AML-193 (cell line): ENCODE measurements around the gene IFNL2.
"Not testable (repeated sequence)": the region's sequence is repeated elsewhere in the genome, so short reads cannot be mapped to it uniquely, and the experiment has no call there.

ENCODE experiments used
- DNase-seq, 2 experiments: peaks; one replicate each; lab custom pipeline; 2025; lab: John Stamatoyannopoulos, UW

IFNL2 gene

GRCh38 chr19:39297931-39298634, 29.9 kb downstream of the IFNL2 start:
- no peak for DNase-seq

- no peak for DNase-seq
These were observed 31.2 kb downstream of the IFNL2 start for GRCh38 chr19:39299404-39299803.

DNA sequence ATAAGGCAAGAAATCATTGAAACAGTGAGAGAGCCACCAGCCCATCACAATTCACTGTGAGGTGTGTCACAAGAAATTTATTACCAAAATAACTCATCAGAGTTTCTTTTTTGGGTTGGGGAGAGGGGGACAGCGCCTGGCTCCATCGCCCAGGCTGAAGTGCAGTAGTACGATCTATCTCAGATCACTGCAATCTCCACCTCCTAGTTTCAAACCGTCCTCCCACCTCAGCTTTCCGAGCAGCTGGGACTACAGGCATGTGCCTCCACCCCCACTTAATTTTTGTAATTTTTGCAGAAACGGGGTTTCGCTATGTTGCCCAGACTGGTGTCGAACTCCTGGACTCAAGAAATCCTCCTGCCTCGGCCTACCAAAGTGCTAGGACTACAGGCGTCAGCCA, 31.6 kb downstream of the IFNL2 start:
- DNase-seq: no peak

GRCh38 chr19:39301021-39301420, 32.8 kb downstream of the IFNL2 start:
- DNase-seq: no peak

- DNase-seq: no peak
These were observed 33.4 kb downstream of the IFNL2 start for GRCh38 chr19:39301562-39301961.

DNA sequence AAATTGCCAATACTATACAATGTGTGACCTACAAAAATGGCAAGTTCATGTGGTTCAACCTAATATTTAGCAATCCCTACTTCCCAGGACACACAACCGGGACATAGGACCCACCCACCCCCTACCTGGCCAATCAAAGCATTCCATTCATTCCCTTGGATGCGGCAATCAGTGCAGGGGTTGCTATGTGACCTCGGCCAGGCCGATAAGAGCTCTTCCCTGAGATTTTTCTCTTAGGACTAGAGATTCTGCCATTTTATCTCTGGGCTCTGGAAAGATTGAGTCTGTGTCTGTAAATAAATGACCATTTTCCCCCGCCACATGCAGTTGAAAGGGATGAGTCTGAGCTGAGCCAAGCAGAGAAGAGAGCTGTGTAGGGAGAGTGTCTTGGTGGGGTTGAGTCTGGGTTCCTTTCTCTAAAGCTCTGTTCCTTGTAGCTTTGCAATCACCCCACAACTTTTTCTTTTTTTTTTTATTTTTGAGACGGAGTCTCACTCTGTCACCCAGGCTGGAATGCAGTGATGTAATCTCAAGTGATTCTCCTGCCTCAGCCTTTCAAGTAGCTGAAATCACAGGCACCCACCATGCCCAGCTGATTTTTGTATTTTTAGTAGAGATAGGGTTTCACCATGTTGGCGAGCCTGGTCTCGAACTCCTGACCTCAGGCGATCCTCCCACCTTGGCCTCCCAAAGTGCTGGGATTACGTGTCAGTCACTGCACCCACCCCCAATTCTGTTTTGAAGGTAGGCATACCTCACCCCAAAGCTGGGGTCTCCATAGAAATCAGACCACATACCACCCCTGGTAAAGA, 35.4 kb downstream of the IFNL2 start:
- DNase-seq: no peak

GRCh38 chr19:39304185-39304513, 36.0 kb downstream of the IFNL2 start:
- no peak for DNase-seq

DNA sequence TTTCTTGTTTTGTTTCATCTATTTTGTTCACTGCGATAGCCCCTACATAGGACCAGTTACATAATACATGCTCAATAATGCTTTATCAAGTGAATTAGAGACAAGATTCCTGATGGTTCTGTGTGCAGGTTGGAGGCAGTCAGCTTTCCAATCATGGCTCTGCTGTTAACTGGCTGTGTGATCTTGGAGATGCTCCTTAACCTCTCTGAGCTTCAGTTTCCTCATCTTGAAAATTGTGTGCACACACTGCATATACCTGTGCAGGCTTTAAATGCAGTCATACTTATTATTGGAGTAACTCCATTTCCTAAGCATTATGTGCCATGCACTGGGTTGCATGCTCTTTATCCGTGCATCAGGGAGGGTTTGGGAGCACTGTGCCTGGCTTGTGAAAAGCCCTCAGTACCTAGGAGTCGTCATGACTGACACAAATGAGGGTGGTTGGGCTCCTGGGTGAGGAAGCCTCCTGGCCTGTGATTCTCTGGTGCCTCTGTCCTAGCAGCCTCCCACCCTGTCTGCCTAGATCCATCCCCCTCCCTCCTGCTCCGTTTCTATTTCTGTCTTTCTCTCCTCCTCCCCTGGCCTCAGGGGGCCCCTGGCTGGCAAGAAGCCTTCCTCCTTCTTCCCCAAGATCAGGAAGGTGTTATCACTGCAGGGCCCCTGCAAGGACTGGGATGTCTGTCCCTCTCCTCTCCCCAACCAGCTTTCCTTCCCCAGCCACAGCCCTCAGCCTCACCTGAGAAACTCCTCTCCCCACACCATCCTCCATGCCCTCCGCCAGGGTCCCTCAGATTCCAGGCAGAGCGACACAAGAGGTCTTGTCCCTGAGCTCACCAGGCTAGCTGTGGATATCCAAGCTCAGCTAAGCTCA, 36.7 kb downstream of the IFNL2 start:
- no peak for DNase-seq

- DNase-seq: no peak
These were observed 37.9 kb downstream of the IFNL2 start for GRCh38 chr19:39306075-39306474.

GRCh38 chr19:39307046-39307821, 39.0 kb downstream of the IFNL2 start:
- no peak for DNase-seq

DNA sequence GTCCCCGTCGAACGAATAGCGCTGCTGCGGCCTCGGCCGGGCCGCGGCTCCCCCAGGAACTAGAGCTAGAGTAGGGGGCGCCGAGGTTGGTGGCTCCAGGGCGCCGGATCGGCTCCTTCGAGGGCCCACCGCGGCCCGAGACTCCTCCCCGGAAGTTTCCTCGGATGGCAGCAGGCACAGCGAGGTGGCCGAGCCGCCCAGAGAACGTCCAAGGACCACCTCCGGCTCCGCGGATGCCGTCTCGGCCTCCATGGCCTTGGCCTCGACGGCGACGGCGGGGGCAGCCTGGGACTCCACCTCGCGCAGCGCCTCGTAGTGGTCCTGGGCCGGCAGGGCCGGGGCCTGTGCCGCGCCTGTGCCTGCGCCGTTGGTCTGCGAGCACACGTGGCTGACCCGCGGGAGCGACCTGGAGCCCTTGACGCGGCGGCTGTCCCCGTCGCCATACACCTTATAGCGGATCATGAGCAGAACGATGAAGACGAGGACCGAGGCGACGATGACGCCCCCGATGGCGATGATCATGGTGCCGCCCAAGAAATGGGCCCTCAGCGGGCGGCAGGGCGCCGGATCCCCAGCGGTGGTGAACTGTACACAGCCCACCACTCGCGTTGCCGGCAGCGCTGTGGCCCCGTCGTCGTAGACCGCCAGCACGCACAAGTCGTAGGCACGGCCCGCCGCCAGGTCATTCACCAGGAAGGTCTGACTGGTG, 39.8 kb downstream of the IFNL2 start:
- no peak for DNase-seq

DNA sequence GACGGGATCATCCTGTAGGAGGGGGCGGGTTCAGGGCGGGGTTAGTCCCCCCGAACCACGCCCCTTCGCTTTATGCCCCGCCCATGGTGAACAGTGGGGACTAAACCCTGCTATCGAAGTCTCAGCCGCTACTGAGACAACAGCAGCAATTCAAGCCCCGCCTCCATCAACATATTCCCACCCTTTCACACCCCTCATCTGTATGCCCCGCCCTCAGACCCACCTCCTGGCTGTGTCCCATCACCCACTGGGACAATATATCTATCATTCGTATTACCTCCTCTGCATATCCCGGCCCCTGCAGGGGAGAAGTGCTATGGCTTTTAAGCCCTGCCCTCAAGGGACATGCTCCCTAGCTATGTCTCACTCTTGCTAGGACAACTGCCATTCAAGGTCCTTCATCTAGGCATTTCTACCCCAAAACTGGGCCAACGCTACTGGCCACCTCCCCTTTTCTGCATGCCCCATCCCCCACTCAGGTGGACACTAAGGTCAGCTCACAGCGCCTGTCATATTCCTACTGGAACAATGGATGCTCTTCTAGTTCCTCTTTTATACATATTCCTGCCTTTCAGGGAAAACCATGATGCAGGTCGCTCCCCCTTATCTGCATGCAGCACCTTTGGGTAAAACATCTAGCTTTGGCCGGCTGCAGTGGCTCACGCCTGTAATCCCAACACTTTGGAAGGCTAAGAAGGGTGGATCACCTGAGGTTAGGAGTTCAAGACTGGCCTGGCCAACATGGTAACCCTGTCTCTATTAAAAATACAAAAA, 40.5 kb downstream of the IFNL2 start:
- no peak for DNase-seq

- not testable (repeated sequence) for DNase-seq
These were observed 41.1 kb downstream of the IFNL2 start for GRCh38 chr19:39309305-39309670.

- no peak for DNase-seq
These were observed 42.5 kb downstream of the IFNL2 start for GRCh38 chr19:39310558-39311311.

DNA sequence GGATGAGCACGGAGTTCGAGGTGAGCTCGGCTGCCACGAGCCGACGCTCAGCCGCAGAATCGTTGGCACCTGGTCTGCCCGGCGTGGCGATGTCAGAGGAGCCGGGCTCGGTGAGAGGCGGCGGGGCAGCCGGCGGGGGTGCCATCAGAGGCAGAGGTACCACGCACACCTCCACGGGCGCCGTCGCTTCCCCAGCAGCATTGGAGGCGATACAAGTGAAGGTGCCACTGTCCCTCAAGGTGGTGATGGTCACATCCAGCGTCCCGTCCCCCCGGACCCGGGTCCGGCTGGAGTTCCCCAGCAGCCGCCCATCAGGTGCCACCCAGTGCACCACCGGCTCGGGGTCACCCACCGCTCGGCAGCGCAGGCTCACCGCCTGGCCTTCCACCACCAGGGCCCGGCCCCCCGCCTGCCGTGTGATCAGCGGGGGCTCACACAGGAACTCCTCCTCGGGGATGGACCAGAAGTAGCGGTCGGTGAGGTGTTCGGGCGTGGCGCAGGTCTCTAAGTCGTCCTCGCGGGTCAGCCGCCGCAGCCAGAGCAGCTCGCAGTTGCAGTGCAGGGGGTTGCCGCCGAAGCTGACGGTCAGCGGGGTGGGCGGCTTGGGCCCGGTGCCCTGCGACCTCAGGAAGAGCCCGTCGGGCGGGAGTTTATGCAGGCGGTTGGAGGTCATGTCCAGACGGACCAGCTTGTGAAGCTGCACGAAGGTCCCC, 46.0 kb downstream of the IFNL2 start:
- no peak for DNase-seq

DNA sequence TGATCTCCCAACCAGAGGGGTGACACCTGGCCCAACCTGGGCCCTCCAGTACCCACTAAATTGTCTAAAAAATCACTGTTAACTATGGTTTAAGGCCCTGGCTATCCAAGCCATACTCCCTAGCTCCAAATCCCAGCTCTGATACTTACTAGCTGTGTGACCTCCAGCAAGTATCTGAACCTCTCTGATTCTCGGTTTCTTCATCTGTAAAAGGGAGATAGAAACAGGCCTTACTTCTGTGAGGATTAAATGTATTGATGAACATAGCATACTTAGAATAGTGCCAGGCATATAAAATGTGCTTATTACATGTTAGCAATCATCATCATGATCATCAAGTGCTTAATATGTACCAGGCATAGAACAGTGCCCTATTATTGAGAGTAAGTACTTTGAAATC, 47.7 kb downstream of the IFNL2 start:
- DNase-seq: no peak

DNA sequence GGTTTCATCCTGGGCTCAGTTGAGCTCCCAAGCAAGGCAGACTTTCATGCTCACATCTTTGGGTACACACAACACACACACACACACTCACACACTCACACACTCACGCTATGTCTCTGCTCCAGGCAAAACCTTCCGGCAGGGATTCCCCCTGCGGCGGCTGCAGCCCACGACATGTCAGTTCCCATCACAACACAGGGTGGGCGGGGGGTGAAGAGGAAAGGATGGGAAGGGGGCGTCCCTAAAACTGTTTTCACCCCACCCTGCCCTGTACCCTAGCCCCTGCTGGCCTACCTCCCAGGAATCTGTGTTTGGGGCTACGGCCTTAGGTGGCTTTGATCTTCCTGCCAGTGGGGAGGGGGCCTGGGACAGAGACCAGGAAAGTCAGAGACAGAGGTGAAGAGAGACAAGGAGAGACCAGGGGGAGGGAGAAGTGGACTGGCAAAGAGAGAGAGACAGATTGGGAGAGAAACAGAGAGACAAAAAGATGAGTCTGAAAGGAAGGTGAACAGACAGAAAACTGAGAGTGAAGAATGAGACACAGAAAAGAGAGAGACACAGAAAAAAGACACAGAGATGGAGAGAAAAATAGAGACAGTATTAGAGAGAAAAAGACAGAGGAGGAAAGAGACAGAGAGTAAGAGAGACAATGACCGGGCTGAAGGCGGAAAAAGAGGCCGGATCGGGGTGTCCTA, 48.6 kb downstream of the IFNL2 start:
- no peak for DNase-seq

GRCh38 chr19:39317476-39317875, 49.3 kb downstream of the IFNL2 start:
- no peak for DNase-seq

GRCh38 chr19:39318071-39318470, 49.9 kb downstream of the IFNL2 start:
- DNase-seq: no peak
